GM21717 (cell line): Measurements from ENCODE around the gene CEND1.

Experiments
- ATAC-seq: cut with Tn5 transposase; IDR thresholded peaks from one replicate; pipeline ENCODE4 v1.9.1; 2021; ENCODE audit warnings: mild to moderate bottlenecking, moderate library complexity; ENCODE audit not compliant: unreplicated experiment

CEND1 gene

GRCh38 chr11:779955-780532 lies 9.8 kb downstream of the CEND1 start:
- no peak for ATAC-seq

DNA sequence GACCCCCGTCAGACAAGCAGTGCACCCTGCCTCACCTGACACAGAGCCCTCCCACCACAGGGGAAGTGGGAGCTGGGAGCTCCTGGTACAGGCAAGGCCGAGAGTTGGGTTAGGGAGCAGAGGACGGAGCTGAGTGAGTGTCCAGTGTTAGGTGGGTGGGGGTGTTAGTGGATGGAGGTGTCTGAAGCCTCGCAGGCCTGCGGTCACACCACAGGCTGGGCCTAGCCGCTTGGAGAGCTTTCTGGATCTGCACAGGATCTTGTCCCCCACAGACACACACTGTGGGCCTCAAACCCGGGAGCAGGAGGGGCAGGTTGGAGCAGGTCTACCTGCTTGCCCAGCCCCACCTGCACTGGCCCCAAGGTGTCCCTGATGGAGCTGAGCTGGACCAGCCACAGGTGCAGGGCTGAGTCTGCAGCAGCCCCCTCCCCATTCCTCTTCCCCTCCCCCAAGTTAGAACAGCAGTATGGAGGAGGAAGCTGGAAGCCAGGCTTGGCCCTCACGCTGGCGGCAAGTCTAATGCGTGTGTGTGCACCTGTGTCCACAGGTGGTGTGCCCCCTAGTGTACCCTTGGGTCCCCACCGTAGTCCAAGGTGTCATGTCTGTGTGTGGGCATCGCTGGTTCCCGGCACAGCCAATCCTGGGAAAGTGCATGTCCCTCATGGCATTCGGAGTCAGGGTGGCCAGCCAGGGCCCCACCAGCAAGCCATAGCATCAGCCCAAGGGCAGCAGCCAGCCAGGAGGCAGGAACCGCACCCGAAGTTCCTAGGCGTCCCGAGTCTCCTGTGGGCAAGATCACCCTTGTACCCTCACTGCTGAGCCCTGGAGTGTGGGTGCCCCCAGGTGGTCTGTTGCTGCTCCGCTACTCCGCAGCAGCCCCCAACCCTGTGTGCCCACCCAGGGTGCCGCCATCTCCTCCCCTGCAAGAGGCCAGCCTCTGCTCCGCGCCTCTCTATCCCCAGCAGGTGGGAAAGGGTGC lies 10.6 kb downstream of the CEND1 start:
- ATAC-seq, result no peak

DNA sequence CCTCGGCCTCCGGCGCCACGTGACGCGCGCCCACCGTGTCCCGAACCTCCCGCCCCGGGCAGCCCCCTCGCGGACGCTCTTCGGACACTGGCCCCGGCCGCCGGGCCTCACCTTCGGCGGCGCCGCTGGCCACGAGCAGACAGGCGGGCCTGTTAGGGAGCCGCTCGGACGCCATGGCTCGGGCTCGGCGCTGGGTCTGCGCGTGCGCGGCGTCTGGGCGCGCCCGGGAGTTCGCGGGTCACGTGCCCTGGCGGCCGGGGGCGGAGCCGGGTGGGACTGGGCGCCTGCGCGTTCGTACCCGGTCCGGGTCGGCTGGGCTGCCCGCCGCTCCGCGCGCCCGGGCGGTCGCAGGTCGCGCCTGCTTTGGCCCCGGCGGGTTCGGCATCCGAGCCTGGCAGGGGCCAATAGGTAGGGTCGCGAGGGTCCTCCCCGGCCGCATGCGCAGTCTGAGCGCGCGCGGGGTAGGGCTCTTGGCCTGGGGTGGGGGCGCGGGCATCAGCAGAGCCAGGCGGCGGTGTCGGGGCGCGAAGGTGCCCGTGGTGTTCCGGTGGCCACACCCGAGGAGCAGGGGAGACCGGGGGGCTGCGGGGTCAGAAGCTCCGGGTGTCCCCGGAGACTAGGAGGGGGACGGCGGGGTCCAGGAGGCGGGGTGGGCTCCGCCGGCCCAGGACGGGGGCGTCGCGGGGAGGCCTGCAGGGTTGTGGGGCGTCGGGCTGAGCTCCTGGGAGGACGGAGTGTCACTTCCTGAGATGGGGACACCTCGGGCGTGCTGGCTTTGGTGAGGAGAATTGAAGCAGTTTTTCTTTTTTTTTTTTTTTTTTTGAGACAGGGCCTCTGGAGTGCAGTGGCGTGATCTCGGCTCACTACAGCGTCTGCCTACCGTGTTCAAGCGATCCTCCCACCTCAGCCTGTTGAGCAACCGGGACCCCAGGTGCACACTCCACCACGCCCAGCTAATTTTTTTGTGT lies 12.3 kb downstream of the CEND1 start, which contains the start of gene GATD1:
GATD1 (minus strand) TSS at position 200 of the 968 bp plus-strand sequence; CDS start at position 175, 25 bp downstream.
- peak; percentile 61 for ATAC-seq

DNA sequence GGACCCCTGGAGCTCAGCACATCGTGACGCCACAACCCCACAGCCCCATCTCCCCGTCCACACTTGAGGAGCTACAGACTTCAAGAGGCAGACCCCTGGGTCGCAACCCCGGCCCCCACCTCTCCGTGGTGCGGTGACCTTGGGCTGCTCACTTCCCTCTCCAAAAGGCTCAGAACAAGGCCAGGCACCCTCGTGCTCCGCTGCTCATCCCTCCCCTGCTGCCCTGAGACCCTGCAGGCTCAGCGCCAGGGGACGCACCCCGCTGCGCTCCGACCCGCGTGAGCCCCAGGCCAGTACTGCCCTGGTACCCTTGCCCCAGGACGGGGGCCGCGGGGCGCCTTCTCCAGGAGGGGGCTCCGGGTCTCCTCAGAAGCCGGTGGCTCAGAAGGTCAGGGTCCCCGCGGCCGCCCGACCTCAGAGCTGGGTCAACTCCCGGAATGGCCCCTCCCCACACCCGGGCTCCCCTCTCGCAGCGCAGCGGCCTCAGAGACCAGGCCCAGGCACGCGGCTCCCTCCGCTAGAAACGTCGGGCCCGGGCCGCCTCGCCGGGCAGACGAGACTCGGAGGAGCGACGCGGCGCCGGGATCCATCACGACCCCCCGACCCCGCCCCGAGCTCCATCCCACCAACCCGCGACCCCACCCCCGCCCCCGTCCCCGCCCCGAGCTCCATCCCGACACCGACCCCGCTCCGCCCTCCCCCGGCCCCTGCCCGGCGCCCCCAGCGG lies 13.2 kb downstream of the CEND1 start:
- peak; percentile 23 for ATAC-seq

DNA sequence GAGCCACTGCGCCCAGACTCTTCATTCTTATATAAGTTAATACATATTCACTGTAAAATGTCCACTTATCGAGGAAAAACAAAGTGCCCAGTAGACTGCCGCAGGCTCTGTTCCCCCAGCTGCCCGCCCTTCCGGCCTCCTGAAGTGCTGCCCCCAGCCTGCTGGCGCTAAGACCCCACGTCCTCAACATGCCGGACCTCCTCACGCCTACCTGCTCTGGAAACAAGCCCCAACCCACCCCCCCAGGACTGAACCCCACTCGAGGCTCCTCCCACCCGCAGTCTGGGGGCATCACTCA lies 13.7 kb downstream of the CEND1 start:
- ATAC-seq, result no peak

DNA sequence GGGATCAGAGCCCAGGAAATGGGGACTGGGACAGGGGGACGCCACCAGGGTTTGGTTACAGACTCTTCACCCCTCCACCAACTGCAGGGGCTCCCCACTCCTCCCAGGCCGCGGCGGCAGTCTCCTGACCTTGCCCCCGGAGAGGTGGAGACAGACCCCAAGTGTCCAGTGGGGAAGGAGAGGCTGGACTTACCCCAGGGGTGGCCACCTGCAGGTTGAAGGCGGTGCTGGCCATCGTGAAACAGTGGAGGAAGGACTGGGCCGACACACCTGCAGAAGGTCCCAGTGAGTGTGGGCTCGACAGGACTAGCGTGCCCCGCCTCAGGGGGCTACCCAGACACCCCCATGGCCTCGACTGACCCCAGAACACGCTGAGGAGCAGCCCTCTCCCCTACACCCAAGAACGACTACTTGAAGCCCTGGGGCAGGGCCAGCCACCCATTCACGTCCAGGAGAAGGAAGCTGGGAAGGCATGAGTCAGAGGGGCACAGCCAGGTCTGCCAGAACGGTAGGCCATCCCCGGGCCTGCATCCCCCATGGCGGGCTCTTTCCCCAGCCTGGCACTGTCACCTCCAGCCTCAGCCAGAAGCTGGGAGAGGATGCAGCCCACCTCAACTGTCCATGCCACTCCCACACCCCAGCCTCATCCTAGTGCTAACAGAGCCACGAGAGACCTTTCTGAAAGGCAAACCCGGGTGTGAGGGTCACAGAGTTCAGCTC lies 14.9 kb downstream of the CEND1 start:
- ATAC-seq, result no peak

- ATAC-seq, result no peak
Measured at GRCh38 chr11:773830-774229, 16.1 kb downstream of the CEND1 start.

- no peak for ATAC-seq
Measured at GRCh38 chr11:773425-773824, 16.5 kb downstream of the CEND1 start.

DNA sequence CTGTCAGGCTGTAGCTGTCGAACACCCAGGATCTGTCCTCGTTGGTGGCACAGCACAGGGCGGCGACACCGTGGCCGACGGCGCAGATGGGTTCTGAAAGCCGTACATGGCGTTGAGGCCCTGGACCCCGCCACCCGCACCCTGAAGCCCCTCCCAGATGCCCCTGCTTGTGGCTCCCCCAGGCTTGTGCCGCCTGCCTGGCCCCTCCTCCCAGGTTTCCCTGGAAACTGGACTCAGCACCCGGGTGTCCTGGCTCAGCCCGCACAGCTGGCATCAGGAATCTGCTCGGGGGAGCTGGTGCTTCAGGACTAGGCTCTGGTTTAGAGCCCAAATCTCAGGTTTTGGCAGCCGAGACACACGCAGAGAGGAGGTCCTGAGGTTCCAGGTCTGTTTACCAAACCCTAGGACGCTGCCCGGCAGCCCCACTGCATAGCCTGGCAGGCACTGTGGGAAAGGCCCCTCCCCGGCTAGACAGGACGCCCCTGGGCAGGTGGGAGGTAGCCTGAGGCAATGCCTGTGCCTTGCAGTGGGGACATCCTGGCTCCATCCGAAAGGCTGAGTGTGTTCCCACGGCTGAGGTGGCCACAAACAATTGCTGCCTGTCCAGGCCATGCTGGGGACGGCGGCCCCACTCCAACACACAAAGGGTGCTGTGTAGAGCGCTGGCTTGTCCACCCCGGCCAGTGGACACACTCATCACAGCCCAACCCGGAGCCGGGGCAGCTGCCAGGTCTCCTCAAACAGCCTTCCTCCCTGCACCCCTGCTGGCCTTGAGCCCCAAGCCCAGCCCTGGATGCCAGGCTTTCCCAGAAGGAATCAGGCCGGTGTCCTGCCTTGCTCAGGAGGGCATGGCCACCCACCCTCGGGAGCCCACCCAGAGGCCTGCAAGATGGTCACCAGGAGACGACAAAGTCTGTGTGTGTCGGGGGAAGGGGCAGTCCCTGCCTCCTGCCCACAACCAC lies 17.2 kb downstream of the CEND1 start:
- no peak for ATAC-seq

- ATAC-seq, result no peak
Measured at GRCh38 chr11:771617-772204, 18.2 kb downstream of the CEND1 start.

- ATAC-seq, result no peak
Measured at GRCh38 chr11:770642-771616, 19.0 kb downstream of the CEND1 start.

GRCh38 chr11:769887-770641 lies 19.8 kb downstream of the CEND1 start:
- ATAC-seq, result no peak

DNA sequence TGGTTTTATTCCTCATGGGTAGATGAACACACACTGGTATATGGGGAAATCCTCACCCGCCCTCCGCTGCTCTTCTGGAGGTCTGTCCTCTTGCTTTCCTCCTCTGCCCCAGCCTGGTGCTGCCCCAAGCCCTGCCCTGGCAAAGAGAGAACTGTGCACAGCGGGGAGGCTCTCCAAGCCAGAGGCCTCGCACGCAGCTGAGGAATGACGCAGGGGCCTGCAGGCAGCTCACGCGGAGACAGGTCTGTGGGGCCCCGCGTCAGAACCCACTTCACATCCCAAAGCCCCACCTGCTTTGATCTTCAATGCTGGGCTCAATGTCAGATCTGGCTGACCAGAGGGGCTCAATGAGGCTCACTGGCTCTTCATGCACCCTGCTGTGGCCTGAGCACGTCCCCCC lies 22.7 kb downstream of the CEND1 start:
- ATAC-seq, result no peak

DNA sequence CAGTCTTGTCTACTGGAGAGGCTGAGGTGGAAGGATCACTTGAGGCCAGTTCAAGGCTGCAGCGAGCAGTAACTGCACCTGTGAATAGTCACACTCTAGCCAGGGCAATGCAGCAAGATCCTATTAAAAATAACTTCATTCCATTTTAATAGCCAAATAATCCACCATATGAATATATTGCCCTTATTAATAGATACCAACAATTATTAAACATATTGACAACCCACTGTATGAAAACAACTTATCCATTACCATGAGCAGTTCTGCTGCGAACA lies 23.0 kb downstream of the CEND1 start:
- ATAC-seq, result no peak

DNA sequence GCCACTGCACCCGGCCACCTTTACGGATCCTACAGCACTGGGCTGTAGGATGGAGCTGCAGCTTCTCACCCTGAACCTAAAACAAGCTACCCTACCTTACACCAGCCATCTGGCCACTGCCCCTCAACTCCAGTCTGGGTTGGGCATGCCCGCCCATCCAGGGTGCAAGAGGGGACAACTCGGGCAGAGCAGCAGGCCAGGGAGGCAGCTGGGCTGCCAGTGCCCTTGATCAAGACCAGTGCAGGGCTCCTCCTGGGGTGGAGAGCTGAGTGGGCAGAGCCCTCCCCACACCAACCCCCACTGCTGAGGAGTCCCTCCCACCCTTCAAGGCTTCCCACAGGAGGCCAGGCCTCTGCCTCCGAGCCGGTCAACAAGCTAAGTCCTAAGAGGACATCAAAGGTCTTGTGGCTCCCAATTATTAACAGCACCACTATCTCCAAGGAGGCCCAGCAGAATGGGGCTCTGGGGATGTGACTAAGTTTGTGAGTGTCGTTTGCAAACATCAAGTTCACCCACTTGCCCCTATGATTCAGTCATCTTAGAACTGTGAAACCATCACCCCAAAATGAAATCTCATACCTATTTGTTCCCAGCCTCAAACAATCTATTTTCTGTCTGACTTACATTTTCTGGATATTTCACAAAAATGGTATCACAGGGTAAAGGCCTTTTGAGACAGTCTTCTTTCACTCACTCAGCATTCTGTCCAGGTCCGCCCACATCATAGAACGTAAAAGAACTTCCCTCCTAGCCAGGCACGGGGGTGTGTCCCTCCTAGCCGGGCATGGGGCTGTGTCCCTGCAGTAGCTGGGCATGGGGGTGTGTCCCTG lies 23.6 kb downstream of the CEND1 start:
- no peak for ATAC-seq

DNA sequence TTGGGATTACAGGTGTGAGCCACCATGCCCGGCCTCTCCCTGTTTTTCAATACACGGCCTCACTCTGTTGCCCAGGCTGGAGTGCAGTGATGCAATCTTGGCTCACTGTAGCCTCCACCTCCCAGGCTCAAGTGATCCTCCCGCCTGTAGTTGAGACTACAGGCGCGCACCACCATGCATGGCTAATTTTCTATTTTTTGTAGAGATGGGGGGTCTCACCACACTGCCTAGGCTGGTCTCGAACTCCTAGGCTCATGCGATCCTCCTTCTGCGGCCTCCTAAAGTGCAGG lies 24.1 kb downstream of the CEND1 start:
- ATAC-seq, result no peak
